HG03342 (cell line): ENCODE data around the gene CORO1C.

ENCODE experiments used
- ATAC-seq: cut with Tn5 transposase; IDR thresholded peaks from one replicate; pipeline ENCODE4 v1.9.1; 2021; ENCODE audit warnings: mild to moderate bottlenecking, moderate library complexity; ENCODE audit not compliant: unreplicated experiment

Gene CORO1C

DNA sequence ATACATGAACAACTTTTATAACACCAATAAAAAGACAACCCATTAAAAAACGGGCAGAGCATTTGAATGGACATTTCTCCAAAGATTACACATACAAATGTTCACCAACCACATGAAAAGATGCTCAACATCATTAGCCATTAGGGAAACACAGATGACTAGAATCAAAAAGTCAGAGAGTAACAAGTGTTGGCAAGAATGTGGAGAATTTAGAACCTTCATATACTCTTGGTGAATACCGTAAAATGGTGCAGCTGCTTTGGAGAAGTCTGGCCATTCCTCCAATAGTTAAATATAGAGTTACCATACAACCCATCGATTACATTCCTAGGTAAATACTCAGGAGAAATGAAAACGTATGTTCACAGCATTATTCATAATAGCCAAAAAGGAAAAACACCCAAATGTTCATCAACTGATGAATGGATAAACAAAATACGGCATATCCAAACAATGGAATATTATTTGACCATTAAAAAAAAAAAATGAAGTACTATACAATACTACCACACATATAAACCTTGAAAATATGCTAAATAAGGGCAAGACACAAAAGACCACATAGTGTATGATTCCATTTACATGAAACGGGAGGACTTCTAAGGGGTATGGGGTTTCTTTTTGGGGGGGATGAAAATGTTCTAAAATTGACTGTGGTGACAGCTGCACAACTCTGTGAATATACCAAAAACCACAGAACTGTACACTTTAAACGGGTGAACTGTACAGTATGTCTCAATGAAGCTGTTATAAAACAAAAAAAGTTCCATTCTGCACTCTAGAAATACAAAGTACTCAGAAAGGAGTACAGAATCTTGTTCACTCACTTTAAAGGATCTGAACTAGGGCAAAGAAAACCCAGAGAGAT lies 3.2 kb downstream of the CORO1C start:
- ATAC-seq: no peak

DNA sequence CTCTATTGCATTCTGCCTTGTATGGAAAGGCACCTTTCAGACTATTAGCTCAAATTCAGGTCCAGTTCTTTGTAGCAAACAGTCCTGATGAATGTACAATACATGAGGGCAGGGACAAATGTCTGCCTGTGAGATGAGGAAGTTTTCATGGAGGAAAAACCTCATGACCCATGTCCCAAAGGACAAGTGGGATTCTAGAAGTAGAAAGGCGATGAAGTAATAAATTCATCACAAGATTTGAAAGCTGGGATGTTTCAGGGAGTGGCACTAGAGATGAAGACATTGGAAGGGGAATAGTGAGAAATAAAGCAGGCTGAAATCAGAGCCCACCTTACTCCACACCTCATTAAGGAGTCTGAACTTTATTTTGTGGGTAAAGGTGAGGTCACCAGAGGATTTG lies 4.2 kb downstream of the CORO1C start:
- no peak for ATAC-seq

DNA sequence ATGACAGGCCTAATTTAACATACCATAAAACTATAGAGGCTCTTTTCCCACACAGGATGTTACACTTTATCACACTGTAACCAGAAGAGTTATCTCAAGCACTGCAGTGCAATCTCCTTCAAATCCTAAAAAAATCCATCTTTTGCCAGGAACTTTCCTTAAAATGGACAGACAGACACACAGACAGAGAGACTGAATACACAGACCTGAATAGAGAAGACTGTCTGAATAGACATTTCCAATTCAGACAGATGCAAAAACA lies 6.5 kb downstream of the CORO1C start:
- no peak for ATAC-seq

DNA sequence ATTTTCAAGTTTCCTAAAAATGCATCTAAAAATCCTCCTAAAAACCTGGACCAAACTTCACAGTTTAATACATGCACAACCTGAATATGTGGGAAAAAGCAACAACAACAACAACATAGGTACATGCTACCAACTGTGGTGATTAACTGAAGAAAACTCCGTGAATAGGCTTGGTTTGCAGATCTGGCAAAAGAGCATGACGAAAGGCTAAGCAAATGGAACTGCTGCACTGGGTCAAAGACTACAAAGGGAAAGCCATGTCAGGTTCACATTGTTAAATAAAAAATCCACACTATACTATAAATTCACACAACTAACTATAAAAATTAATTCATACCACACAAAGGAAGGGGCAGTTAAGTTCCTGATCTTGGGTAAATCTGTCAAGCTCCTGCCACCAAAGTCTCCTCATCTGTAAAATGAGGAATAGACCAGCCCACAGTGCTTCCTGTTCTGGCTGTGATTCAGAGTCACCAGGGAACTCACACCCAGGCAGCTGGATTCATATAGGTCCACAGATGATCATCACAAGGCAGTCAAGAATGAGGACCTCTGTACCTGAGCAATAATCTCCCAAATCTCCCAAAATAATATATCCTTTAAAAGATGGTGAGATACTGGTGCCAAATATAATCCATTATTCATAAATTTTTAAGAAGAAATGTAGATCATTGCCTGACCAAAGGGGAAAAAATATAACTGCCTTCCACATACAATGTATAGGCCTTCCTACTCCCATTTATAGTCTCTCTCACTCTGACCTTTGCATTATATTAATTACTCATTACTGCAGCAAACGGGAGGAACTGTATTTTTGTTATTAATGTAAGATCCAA lies 7.0 kb downstream of the CORO1C start:
- ATAC-seq: no peak

DNA sequence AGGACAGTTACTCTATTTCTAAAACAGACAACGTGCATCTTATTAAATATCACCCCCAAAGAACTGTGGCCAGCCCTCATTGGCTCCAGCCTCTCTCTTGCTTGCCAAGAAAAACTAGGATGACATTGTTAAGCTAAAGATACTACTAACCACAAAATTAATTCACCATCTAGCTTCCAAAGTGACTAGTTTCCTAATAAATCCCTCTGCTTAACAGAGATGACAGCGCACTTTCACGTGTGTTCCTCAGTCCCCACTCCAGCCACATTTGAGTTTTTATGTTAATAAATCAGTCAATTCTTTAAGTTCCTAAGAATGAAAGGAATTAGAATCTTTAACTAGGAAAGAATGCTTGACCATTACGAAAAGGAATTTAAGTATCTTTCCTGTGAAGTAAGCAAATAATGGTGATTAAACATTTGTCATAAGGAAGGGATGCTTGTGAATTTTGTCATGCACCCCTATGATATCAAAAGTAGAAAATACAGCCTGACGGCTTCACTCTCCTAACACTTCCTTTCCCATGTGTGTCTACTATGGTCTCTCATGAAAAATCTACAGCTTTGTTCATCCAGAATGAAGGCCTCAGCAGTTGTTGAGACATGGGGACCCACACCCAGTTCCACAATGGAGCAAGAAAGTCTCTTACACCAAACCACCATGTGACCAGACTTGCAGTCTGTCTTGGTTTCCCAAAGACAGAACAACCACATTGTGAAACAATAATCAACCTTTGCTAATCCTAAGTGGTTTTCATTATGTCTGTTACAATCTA lies 8.1 kb downstream of the CORO1C start:
- no peak for ATAC-seq

DNA sequence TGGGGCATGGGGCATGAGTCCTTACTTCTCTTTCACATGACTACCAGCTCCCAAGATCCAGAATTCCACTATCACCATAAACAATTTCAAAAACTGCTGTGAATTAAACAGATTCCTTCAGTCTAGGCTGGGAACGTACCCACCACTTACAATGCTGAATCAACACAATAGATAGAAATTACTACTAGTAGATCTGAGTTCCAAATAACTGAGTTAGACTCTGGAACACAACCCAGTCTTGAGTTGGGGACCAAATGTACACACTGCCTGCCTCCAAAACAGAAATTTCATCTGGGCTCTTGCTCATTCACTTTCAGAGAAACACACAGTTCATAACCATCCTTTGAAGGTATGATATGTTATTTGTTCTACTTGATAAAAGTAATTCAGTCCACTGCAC lies 8.9 kb downstream of the CORO1C start:
- no peak for ATAC-seq

GRCh38 chr12:108721824-108722223 lies 9.5 kb downstream of the CORO1C start:
- ATAC-seq: no peak

GRCh38 chr12:108720757-108721514 lies 10.4 kb downstream of the CORO1C start:
- ATAC-seq: no peak

DNA sequence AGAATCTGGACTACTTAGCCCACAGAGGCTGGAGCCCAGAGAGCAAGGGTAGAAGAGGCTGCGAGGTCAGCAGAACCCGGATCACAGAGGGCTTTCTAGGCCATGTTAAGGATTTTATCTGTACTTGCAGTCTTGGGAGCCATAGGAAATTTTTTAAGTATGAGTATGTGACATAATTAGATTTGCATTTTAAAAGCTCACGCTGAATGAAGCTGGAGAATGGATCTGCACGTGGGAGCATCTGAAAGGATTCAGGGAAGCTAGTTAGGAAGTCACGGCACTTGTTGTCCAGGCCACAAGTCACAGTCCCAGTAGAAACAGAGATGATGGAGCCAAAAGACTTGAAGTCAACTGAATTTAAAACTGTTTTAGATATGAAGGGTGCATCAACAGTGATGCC lies 14.1 kb downstream of the CORO1C start:
- ATAC-seq: no peak

DNA sequence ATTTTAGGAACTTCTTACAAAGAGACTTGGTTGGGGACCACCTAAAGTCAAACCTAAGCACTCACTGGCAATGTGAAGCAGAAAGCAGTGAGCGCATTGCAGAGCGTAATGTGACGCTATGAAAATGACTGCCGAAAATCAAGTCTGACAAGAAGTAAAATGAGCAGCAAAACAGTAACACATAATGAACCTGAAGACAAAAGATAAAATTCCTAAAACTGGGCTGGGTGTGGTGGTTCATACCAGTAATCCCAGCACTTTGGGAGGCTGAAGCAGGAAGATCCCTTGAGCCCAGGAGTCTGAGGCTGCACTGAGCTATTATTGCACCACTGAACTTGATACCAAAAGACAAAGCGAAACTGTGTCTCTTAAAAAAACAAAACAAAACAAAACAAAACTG lies 16.5 kb downstream of the CORO1C start:
- ATAC-seq: no peak

DNA sequence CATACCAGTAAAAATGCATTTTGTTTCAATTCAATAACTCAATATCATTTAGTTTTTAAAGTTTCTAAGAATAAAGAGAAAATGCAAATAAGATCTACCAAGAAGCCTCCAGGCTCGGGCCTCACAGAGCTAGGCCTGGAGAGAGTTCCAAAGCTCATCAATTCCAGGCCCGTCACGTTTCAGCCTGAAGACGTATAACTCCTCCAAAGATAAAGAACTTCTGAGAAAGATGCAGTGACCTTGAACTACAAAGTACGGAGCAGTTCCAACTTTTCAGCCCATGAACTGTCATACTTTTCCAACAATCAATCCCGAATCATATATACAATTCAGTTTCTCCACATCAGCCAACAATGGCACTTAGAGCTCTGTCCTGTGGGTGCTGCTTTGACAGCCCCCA lies 17.8 kb downstream of the CORO1C start:
- ATAC-seq: no peak

DNA sequence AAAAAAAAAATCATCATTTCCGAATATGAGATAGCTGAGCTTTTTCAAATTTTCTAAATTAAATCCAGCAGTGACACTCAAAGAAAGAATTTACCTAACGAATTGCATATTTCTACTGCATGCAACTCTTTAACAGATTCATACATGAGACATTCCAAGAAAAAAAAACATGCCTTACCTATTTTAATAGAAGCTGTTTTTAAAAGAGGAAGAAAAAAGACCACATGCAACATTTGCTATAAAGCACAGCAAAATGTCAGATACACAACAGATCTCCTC lies 18.5 kb downstream of the CORO1C start:
- ATAC-seq: no peak

DNA sequence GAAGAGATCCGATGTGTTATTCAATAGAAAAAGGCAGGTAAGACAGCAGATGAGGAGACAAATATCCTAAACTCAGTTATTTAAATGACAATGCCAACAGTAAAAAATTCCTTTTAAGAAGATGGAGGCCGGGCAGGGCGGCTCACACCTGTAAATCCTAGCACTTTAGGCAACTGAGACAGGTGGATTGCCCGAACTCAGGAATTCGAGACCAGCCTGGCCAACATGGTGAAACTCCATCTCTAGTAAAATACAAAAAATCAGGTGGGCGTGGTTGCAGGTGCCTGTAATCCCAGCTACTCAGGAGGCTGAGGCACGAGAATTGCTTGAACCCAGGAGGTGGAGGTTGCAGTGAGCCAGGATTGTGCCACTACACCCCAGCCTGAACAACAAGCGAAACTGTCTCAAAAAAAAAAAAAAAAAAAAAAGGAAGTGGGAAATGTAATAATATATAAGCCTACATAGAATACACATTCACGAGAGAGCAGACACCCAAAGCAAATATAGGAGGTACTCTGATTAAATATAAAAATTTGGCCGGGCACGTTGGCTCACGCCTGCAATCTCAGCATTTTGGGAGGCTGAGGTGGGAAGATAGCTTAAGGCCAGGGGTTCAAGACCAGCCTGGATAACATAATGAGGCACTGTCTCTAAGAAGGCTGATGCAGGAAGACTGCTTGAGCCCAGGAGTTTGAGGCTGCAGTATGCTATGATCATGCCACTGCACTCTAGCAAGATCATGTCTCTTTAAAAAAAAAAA lies 19.0 kb downstream of the CORO1C start:
- peak; percentile 52 for ATAC-seq

- ATAC-seq: no peak
Measured at GRCh38 chr12:108711489-108712164, 19.7 kb downstream of the CORO1C start.

DNA sequence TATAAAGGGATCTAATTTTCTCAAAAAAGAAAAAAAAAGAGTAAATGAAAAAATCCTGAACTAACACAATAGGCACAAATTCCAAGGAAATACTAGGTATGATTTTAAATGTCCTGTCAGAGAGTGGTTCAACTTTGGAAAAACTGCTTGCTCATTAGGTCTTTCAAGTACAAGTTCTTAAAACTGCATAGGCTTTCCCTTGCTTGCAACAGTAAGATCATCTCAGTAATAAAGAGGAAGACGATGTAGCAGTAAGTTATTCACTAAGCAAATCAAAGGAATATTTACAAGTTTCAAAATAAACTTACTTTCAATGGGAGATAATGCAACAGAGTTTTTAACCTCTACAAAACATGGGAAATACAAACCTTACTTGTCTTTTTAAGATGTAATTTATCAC lies 21.6 kb downstream of the CORO1C start:
- no peak for ATAC-seq

DNA sequence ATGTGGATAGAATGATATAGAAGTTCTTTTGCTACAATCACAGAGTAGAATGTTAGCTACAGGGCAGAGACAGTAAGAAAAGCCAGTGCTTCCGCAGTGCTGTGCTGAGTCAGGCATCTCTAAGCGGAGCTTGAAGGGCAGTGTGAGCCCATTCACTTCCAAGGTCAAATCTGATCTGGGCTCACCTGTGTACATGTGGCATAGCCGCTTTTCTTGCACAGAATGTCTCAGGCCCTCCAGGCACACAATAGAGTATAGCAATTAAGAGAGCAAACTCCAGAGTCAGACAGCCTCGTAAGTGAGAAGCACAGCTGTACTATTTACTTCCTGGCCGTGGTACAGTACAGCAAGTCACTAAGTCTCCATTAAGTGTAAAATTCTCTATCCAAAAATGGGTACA lies 26.8 kb downstream of the CORO1C start:
- ATAC-seq: no peak

- ATAC-seq: no peak
Measured at GRCh38 chr12:108702595-108703320, 28.6 kb downstream of the CORO1C start.

DNA sequence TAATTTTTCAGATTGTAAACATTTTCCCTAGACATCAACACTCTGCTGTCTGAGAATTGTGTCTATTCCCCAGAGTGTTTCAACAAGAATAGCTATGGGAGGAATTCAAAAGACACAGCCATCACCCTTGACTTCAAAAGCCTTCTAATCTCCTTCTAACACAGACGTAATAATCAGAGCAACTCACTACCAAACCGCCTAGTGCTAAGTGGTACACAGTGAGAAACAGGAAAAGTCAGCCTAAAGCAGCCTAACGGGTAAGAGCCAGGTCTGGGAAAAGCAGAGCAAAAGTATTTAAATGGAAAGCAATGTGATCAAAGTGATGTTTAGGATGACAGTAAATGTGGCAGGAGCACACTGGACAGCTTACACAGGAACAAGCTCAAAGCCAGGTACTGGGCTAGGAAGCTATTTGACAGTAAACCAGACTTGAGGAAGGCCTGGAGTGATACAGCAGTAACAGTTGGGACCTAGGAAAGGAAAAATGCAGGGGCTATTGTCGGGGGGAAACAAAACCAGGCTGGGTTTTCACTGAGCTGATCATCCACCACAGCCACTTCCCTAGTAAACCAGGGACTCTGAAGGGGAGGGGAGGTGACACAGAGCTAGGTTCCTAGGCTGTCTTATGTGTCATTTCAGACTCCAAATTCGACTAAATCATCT lies 29.4 kb downstream of the CORO1C start:
- ATAC-seq: no peak
